Spleen (tissue), 7 donors: ENCODE results near the gene GABBR1.

Source experiments
- CTCF ChIP-seq, 11 experiments: fragments of 200-600 bp in 7 of 11; fragments of 450-650 bp in 4 of 11; sonication (generic) in 4 of 11; IDR thresholded peaks in 8 of 11; conservative IDR thresholded peaks in 3 of 11; 1 replicate in 7 of 11; 2 replicates in 4 of 11; pipeline versions ENCODE4 v1.4.0 to v1.8.0; 2016 to 2021; ENCODE audit warnings: antibody characterized with exemption in 11 of 11, inconsistent platforms in 4 of 11, mild to moderate bottlenecking in 1 of 11
- POLR2A ChIP-seq, 3 donors: fragments of 450-650 bp; IDR thresholded peaks; one replicate each; pipeline ENCODE4 v1.5.1; 2017; ENCODE audit warnings: antibody characterized with exemption in 3 of 3, mild to moderate bottlenecking in 1 of 3
- POLR2AphosphoS5 ChIP-seq, 3 donors: sonication (generic); formaldehyde crosslinking; IDR thresholded peaks; one replicate each; pipeline ENCODE4 v1.5.1; 2017; ENCODE audit warnings: antibody characterized with exemption in 3 of 3
- donor health status: DM: no; HTN: no; CAD: no; lungs with moderate emphysema.
- donor health status: DM: no; HTN: no; CAD: no.
- donor health status: DM: no; HTN: no; CAD: no.

DNA sequence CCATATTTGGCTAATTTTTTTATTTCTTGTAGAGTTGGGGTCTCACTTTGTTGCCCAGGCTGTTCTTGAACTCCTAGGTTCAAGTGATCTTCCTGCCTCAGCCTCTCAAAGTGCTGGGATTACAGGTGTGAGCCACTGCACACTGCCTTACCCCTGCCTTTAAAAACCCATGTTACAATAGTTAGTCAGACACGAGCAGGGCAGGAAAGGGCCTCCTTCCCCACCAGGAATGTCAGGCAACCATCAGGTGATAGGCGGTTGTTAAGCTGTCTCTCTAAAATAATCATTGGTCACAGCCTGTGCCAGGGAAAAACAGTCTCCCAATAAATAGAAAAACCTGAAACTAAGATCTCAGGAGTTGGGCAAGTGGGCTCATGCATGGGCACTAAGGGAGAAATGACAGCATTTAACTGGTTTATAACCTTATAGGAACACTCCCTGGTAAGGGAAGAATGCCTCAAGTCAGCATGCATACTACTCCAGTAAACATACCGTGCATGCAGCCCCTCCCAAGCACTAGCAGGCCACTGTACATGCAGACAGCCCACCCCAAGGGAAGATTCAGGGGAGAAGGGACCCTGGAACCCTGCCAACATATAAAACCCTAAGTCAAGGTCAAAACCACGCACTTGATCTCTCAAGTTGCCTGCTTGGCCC lies 39.7 kb downstream of the GABBR1 start:
- TF ChIP-seq CTCF (IDR thresholded peaks at IDR 0.05 in 8 of 11, conservative IDR thresholded peaks at IDR 0.05 in 3 of 11) (no peak), POLR2A (IDR thresholded peaks at IDR 0.05) (no peak), POLR2AphosphoS5 (IDR thresholded peaks at IDR 0.05) (no peak)
